Spinal cord (tissue), 10 donors: Measurements from ENCODE around the gene ERBIN. TPM values are rescaled to one million over a fixed set of nuclear protein-coding genes. Genes with fewer than 3 reads are reported as not detected.

ENCODE experiments used
- DNase-seq, 6 donors: peaks; one replicate each; pipeline versions ENCODE4 v3.0.0 to v3.0.0-alpha.2; 2013 to 2015; ENCODE audit warnings: low spot score in 6 of 6, low read depth in 4 of 6
- H3K27ac ChIP-seq: one replicate; pipeline ENCODE4 v1.5.1; 2013; ENCODE audit warnings: low read depth, low read length, control low read depth
- H3K27me3 ChIP-seq: one replicate; pipeline ENCODE4 v1.6.1; 2013; ENCODE audit warnings: low read length; ENCODE audit not compliant: control insufficient read depth, insufficient read depth
- H3K36me3 ChIP-seq: one replicate; pipeline ENCODE4 v1.6.1; 2013; ENCODE audit warnings: low read length; ENCODE audit not compliant: control insufficient read depth, insufficient read depth
- H3K4me1 ChIP-seq: one replicate; pipeline ENCODE4 v1.6.1; 2013; ENCODE audit warnings: low read length; ENCODE audit not compliant: control insufficient read depth, insufficient read depth
- H3K4me3 ChIP-seq: one replicate; pipeline ENCODE4 v1.5.1; 2013; ENCODE audit warnings: low read depth, low read length, control low read depth
- H3K9me3 ChIP-seq: one replicate; pipeline ENCODE4 v1.6.1; 2013; ENCODE audit warnings: low read length; ENCODE audit not compliant: control insufficient read depth, insufficient read depth
- WGBS: methylation state at CpG from one replicate; pipeline ENCODE4 v1.1.5; 2013; ENCODE audit warnings: missing lambda C conversion rate; ENCODE audit not compliant: insufficient coverage; 5-methylcytosine and 5-hydroxymethylcytosine counted together
- polyA plus RNA-seq, 2 donors: library from polyadenylated mRNA; unstranded; fragments of 120-200 nt; gene quantifications; one replicate each; pipeline ENCODE4 v1.2.1, GENCODE V29; 2013; ENCODE audit not compliant: insufficient read length in 2 of 2
- total RNA-seq, 2 donors: library from RNA; depleted of rRNA in 1 of 2; stranded (reverse); fragments of 120-200 nt in 1 of 2; fragments of >200 nt in 1 of 2; gene quantifications; one replicate each; pipeline versions ENCODE4 v1.2.3 to v1.2.4, GENCODE V29; 2013 to 2014
- donor health status: healthy.

The ERBIN gene
- total and polyA plus RNA-seq, 4 donors = 47.2 to 137 (median 66.0) TPM

GRCh38 chr5:65892801-65893200 is 33.6 kb upstream of the ERBIN start:
- DNase-seq = no peak
- no peaks in the 10 kb centered on the region for H3K4me1 ChIP-seq
- no peak overlapping the region for H3K4me3 ChIP-seq
- H3K27me3 ChIP-seq = no peaks in the 10 kb centered on the region
- H3K36me3 ChIP-seq = no peaks in the 10 kb centered on the region
- no peak overlapping the region for H3K27ac ChIP-seq
- H3K9me3 ChIP-seq = no peaks in the 10 kb centered on the region
- WGBS = no CpG with 5 or more reads among the region's 1 CpG

- Histone ChIP-seq H3K27me3 (no peaks in the 10 kb centered on the region), H3K27ac (no peak overlapping the region), H3K9me3 (no peaks in the 10 kb centered on the region), H3K4me1 (no peaks in the 10 kb centered on the region), H3K36me3 (no peaks in the 10 kb centered on the region), H3K4me3 (no peak overlapping the region)
- DNase-seq = no peak
- 83% methylated on average over 4 of the region's 9 CpGs for WGBS
Measured at GRCh38 chr5:65893749-65894430, 32.5 kb upstream of the ERBIN start.

GRCh38 chr5:65895891-65896290 is 30.5 kb upstream of the ERBIN start:
- Histone ChIP-seq H3K27me3 (no peaks in the 10 kb centered on the region), H3K4me3 (no peak overlapping the region), H3K4me1 (no peaks in the 10 kb centered on the region), H3K27ac (no peak overlapping the region), H3K9me3 (no peaks in the 10 kb centered on the region), H3K36me3 (no peaks in the 10 kb centered on the region)
- no peak for DNase-seq
- 100% methylated on average over 3 of the region's 3 CpGs for WGBS

GRCh38 chr5:65900746-65901145 is 25.6 kb upstream of the ERBIN start:
- WGBS = no CpG with 5 or more reads among the region's 2 CpGs
- H3K36me3 ChIP-seq = no peaks in the 10 kb centered on the region
- no peak overlapping the region for H3K27ac ChIP-seq
- H3K4me1 ChIP-seq = no peaks in the 10 kb centered on the region
- no peaks in the 10 kb centered on the region for H3K27me3 ChIP-seq
- DNase-seq = no peak
- no peaks in the 10 kb centered on the region for H3K9me3 ChIP-seq
- H3K4me3 ChIP-seq = no peak overlapping the region

GRCh38 chr5:65902104-65902503 is 24.3 kb upstream of the ERBIN start:
- Histone ChIP-seq H3K4me3 (no peak overlapping the region), H3K4me1 (no peaks in the 10 kb centered on the region), H3K27ac (no peak overlapping the region), H3K9me3 (no peaks in the 10 kb centered on the region), H3K27me3 (no peaks in the 10 kb centered on the region), H3K36me3 (no peaks in the 10 kb centered on the region)
- DNase-seq = no peak
- WGBS = 100% methylated on average over 3 of the region's 4 CpGs

- no peak for DNase-seq
- Histone ChIP-seq H3K27me3 (no peaks in the 10 kb centered on the region), H3K36me3 (no peaks in the 10 kb centered on the region), H3K9me3 (no peaks in the 10 kb centered on the region), H3K27ac (no peak overlapping the region), H3K4me3 (no peak overlapping the region), H3K4me1 (no peaks in the 10 kb centered on the region)
- 100% methylated on average over 1 of the region's 1 CpG for WGBS
Measured at GRCh38 chr5:65903581-65903980, 22.8 kb upstream of the ERBIN start.

- Histone ChIP-seq H3K9me3 (no peaks in the 10 kb centered on the region), H3K27ac (no peak overlapping the region), H3K4me1 (no peaks in the 10 kb centered on the region), H3K27me3 (no peaks in the 10 kb centered on the region), H3K36me3 (no peaks in the 10 kb centered on the region), H3K4me3 (no peak overlapping the region)
- no peak for DNase-seq
Measured at GRCh38 chr5:65906256-65906655, 20.1 kb upstream of the ERBIN start.

GRCh38 chr5:65907135-65907534 is 19.2 kb upstream of the ERBIN start:
- WGBS = no CpG with 5 or more reads among the region's 2 CpGs
- no peak overlapping the region for H3K27ac ChIP-seq
- no peaks in the 10 kb centered on the region for H3K9me3 ChIP-seq
- H3K36me3 ChIP-seq = no peaks in the 10 kb centered on the region
- no peak overlapping the region for H3K4me3 ChIP-seq
- no peaks in the 10 kb centered on the region for H3K27me3 ChIP-seq
- no peak for DNase-seq
- H3K4me1 ChIP-seq = no peaks in the 10 kb centered on the region

GRCh38 chr5:65910711-65911110 is 15.7 kb upstream of the ERBIN start:
- no CpG with 5 or more reads among the region's 3 CpGs for WGBS
- Histone ChIP-seq H3K27ac (no peak overlapping the region), H3K4me1 (no peaks in the 10 kb centered on the region), H3K4me3 (no peak overlapping the region), H3K9me3 (no peaks in the 10 kb centered on the region), H3K36me3 (no peaks in the 10 kb centered on the region), H3K27me3 (no peaks in the 10 kb centered on the region)
- no peak for DNase-seq

GRCh38 chr5:65912311-65912710 is 14.1 kb upstream of the ERBIN start:
- DNase-seq = no peak
- WGBS = no CpG with 5 or more reads among the region's 3 CpGs
- no peak overlapping the region for H3K4me3 ChIP-seq
- no peaks in the 10 kb centered on the region for H3K4me1 ChIP-seq
- no peak overlapping the region for H3K27ac ChIP-seq
- H3K27me3 ChIP-seq = no peaks in the 10 kb centered on the region
- no peaks in the 10 kb centered on the region for H3K36me3 ChIP-seq
- H3K9me3 ChIP-seq = no peaks in the 10 kb centered on the region
